Measurements from ENCODE around the gene MFSD11. TPM values are rescaled to one million over a fixed set of nuclear protein-coding genes. Genes with fewer than 3 reads are reported as not detected.
A peak's percentile ranks its signal among the peaks of the same experiment; 100 is the strongest.

The MFSD11 gene
- total RNA-seq = 10 to 100 TPM; 16.1 to 26.2 (median 19.6) TPM
- 10 to 100 TPM in 1 of 2 donors, 1 to 10 TPM in 1; 9.6 to 19.6 TPM for polyA plus RNA-seq
- long read RNA-seq, donor 1, transcript MFSD11-201 (14 exons, 2,538 nt) = major isoform, 5 of 35 reads
- long read RNA-seq, donor 1, partial matches to known transcripts = 2 of 35 reads
- long read RNA-seq, donor 1, other reads (novel, unspliced or antisense) = 17 of 35 reads
- long read RNA-seq, donor 2, partial matches to known transcripts = 0 of 5 reads
- long read RNA-seq, donor 2, other reads (novel, unspliced or antisense) = 0 of 5 reads
- long read RNA-seq, donor 3, transcript MFSD11-220 (14 exons, 2,850 nt) = major isoform, 6 of 22 reads
- long read RNA-seq, donor 3, partial matches to known transcripts = 0 of 22 reads
- long read RNA-seq, donor 3, other reads (novel, unspliced or antisense) = 11 of 22 reads

- TF ChIP-seq EP300 (IDR thresholded peaks at IDR 0.05) = no peak
- TF ChIP-seq CTCF (IDR thresholded peaks at IDR 0.05) = peak in 2 of 3 donors; percentile 25 to 42
- TF ChIP-seq POLR2A (IDR thresholded peaks at IDR 0.05) = peak; percentile 48
- DNase-seq = peak; percentile 93 to 96 (median 93)
- H3K4me3 ChIP-seq = peak within 1 kb of the TSS; percentile 87
- H3K4me1 ChIP-seq (ENCODE audit: insufficient read depth) = no peaks in the 10 kb centered on the region
- 0% methylated on average over 56 to 57 of the region's 57 CpGs for WGBS, 3 donors
- H3K27me3 ChIP-seq = no peaks in the 10 kb centered on the region
- H3K27ac ChIP-seq = peak within 1 kb of the TSS; percentile 97 to 99
- H3K36me3 ChIP-seq = no peaks in the 10 kb centered on the region
- no peaks in the 10 kb centered on the region for H3K9me3 ChIP-seq
- intact Hi-C loops (cut with DNase I) = no loop called here
These were observed at the start of gene MFSD11 for GRCh38 chr17:76737676-76738467. Gene MFSD11, plus strand, starts transcription at chr17:76738119. Its CDS starts 234 bp downstream, at chr17:76738353.

GRCh38 chr17:76688165-76688622 lies 49.7 kb upstream of the MFSD11 start:
- no peaks in the 10 kb centered on the region for H3K27me3 ChIP-seq
- no peak for TF ChIP-seq EP300 (IDR thresholded peaks at IDR 0.05)
- TF ChIP-seq CTCF (IDR thresholded peaks at IDR 0.05) = peak in 1 of 3 donors; percentile 25
- peak overlapping the region; percentile 46 to 71 for H3K27ac ChIP-seq
- peak in 4 of 5 donors; percentile 53 to 82 (median 66) for DNase-seq
- intact Hi-C loops (cut with DNase I) = loop anchor here in 1 of 4 donors (5.0 to 10.0 kb wide), 2 partner anchors 34 to 163 kb away; no protein-coding TSS in a partner anchor
- H3K4me3 ChIP-seq = no peak overlapping the region
- peaks cover 24% of the 10 kb centered on the region for H3K4me1 ChIP-seq (ENCODE audit: insufficient read depth)
- H3K36me3 ChIP-seq = no peaks in the 10 kb centered on the region
- H3K9me3 ChIP-seq = no peaks in the 10 kb centered on the region
- 22 to 42% (median 25%) methylated on average over 11 of the region's 11 CpGs for WGBS, 3 donors

GRCh38 chr17:76689859-76690258 lies 48.1 kb upstream of the MFSD11 start:
- intact Hi-C loops (cut with DNase I) = loop anchor here in 1 of 4 donors (5.0 to 10.0 kb wide), 2 partner anchors 32 to 165 kb away; no protein-coding TSS in a partner anchor
- TF ChIP-seq CTCF (IDR thresholded peaks at IDR 0.05) (no peak), POLR2A (IDR thresholded peaks at IDR 0.05) (no peak), EP300 (IDR thresholded peaks at IDR 0.05) (no peak)
- Histone ChIP-seq H3K4me3 (no peak overlapping the region), H3K4me1 (ENCODE audit: insufficient read depth) (peaks cover 33% of the 10 kb centered on the region), H3K9me3 (no peaks in the 10 kb centered on the region), H3K36me3 (no peaks in the 10 kb centered on the region), H3K27me3 (no peaks in the 10 kb centered on the region), H3K27ac (no peak overlapping the region)
- WGBS, 3 donors = 90 to 94% (median 90%) methylated on average over 11 of the region's 11 CpGs
- DNase-seq = peak in 2 of 5 donors; percentile 14 to 17

- WGBS, 3 donors = 79 to 85% (median 80%) methylated on average over 13 of the region's 13 CpGs
- Histone ChIP-seq H3K36me3 (no peaks in the 10 kb centered on the region), H3K27ac (no peak overlapping the region), H3K4me1 (ENCODE audit: insufficient read depth) (peaks cover 33% of the 10 kb centered on the region), H3K4me3 (no peak overlapping the region), H3K9me3 (no peaks in the 10 kb centered on the region), H3K27me3 (no peaks in the 10 kb centered on the region)
- intact Hi-C loops (cut with DNase I) = no loop called here
- TF ChIP-seq CTCF (IDR thresholded peaks at IDR 0.05) (no peak), EP300 (IDR thresholded peaks at IDR 0.05) (no peak)
- DNase-seq = peak in 2 of 5 donors; percentile 4 to 24
These were observed 47.2 kb upstream of the MFSD11 start for GRCh38 chr17:76690596-76691280.
